Raji (cell line): ENCODE results near the gene SOX5.

Experiments
- POLR2A ChIP-seq: IDR thresholded peaks from 2 replicates; pipeline ENCODE4 v1.6.1; 2011; ENCODE audit warnings: low read depth, low read length, control low read depth; ENCODE audit not compliant: insufficient read depth

Gene SOX5

GRCh38 chr12:23550753-23551152, 398.7 kb downstream of the SOX5 start:
- TF ChIP-seq POLR2A, result no peak

GRCh38 chr12:23548742-23549141, 400.7 kb downstream of the SOX5 start:
- no peak for TF ChIP-seq POLR2A

DNA sequence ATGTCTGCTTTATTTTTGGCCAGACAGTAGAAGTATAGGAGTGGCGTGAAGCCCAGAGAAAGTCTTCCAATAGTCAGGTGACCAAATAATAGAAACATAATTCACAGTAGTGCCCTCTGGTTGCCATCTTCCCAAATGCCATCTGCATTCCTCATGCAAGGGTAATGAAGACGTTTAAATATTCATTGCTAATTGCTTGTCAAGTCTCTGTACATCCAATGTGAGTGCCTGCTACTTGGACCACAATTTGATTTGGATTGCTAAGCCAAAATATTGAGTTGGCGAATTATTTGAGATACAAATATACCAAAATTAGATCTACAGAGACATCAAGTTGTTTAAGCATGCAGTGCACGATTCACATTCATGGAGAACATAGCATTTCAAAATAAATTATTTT, 402.7 kb downstream of the SOX5 start:
- no peak for TF ChIP-seq POLR2A

DNA sequence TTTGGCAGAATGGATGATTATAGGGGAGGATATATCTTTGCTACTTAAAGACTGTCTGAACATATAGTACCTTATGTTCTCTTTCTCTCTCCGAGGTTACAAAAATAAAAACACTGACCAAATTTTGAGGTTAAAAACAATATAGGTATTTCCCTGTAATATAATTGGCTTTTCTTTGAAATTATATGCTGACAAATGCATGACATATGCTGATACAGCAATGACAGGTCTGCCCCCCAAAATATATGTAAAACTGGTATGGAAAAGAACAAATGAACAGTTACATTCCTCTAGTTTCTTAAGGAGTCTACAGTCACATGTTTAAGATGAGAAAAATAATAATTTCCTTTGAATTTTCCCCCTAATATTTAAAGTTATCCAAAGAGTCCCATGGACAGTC, 405.7 kb downstream of the SOX5 start:
- TF ChIP-seq POLR2A, result no peak

DNA sequence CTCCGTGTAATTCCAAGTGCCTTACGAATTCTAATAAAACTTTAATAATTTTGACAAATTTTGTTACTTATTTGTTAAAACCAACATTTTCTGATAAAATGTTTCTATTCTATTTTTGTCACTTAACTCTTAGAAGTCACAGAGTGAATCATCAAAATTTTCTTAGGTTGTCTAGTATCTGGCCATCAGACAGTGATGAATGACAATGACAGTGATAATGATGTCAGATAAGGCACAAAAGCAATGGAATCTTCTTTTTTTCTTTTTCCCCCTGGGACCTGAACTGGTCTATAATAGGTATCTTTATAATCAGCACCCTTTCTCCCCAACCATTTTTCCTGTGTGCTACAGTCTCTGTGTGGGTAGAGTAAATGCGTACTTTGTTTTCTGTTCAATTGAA, 407.3 kb downstream of the SOX5 start:
- TF ChIP-seq POLR2A, result no peak

DNA sequence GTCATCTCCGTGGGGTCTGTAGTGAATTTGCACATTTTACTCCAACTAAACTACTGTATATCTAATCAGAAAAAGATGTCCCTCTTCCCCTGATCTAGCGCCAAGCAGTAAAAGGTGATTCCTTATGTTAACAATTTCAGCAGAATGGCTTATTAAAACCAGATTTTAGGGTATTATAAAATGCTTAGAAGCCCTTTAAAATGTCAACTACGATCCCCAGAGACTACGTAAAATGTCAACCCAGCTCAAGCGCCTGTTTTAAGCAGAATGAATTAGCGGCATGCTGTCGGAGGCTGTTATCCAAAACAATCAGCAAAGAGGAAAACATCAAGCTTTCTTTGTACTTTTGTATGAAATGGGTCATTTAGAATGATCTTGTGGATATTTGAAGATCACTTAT, 408.9 kb downstream of the SOX5 start:
- no peak for TF ChIP-seq POLR2A

DNA sequence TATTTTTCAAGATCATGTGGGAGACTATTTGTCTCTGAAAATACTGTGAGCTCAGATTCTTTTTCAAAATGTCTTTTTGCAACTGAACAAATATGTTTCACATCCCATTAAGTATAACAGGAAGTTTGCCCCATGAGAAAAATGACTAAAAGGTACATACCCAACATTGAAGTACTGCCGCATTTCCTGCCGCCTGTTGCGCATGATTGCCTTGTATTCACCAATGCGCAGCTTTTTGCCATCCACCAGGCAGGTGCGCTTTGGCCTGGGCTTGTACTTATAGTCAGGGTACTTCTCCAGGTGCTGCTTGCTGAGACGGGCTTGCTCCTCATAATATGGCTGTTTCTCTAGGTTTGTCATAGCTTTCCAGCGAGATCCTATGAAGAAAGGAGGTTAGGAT, 413.2 kb downstream of the SOX5 start:
- no peak for TF ChIP-seq POLR2A

DNA sequence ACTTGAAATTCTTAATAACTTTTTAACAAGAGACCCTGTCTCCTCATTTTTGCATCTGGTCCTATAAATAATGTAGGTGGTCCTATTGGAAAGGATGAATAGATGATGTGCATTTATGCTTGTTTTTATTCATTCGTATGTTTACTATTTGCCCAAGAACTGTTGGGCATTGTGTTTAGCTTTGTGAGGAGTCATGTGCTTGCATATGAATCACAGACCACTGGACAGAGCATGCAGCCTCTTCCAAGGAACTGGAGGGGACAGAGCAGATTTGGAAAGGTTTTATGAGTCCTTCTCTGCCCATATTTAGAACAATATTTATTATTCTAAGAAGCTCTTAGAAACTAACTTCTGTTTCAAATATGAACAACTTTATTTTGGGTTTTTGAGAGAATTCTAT, 414.0 kb downstream of the SOX5 start:
- TF ChIP-seq POLR2A, result no peak

- no peak for TF ChIP-seq POLR2A
Observed at GRCh38 chr12:23534196-23534595, 415.3 kb downstream of the SOX5 start.

GRCh38 chr12:23533699-23534098, 415.8 kb downstream of the SOX5 start:
- TF ChIP-seq POLR2A, result no peak

- TF ChIP-seq POLR2A, result no peak
Observed at GRCh38 chr12:23533265-23533664, 416.2 kb downstream of the SOX5 start.

DNA sequence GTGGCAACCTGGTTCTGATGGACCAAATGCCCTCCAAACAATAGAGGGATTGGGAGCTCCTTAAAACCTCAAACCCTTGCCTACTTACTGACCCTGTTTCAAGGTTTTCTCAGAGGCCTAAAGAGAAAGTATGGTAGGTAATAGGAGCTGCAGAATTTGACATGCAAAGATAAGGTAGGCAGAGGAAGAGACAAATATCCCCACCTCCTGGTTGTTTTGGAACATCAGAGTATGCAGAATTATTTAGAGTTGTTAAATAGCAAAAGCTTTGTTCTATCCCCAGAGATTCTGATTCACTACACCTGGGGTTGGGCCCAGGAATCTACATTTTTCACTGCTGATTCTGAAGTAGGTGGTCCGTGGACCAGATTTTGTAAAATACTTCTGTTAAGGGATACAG, 421.2 kb downstream of the SOX5 start:
- no peak for TF ChIP-seq POLR2A

DNA sequence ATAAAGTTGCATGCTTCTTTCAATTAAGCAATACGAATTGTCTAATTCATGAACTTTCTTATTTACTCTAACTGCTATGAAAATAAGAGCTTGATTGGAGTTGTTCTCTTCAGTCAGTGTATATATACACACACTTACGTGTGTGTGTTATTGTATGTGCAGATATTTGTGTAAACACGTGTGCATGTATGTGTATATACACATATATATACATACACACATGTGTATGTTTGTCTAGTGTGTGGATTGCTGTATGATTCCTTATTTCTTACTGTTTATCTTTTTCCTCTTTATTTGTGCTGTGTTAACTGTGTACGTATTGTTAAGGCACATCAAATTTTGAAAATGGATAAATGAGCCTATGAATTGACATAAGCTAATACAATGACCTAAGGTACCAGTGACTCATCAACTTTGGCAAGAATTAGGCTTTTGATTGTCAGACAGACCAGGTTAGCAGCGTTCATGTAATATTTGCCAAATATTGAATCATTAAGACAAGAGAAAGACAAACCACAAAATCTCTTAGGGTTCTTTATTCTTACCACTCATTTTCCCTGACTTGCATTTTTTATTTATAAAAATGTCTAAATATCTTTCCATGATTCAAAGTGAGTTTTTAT, 423.9 kb downstream of the SOX5 start:
- TF ChIP-seq POLR2A, result no peak

DNA sequence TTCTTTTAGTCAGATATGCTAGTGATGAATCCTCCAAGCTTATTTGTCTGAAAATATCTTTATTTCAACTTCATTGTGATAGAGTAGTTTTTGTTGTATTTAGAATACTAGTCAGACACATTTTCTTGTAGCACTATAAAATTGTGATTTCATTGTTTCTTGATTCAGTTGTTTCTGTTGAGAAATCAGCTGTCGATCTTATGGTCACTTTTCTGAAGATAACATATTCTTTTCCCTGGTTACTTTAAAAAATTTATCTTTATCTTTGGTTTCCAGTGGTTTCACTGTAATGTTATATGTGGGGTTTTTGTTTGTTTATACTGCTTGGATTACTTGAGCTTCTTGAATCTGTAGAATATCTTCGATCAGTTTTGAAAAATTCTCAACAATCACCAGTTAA, 426.1 kb downstream of the SOX5 start:
- no peak for TF ChIP-seq POLR2A

GRCh38 chr12:23510484-23510883, 439.0 kb downstream of the SOX5 start:
- TF ChIP-seq POLR2A, result no peak

- TF ChIP-seq POLR2A, result no peak
Observed at GRCh38 chr12:23504641-23505399, 444.6 kb downstream of the SOX5 start.

GRCh38 chr12:23504043-23504442, 445.4 kb downstream of the SOX5 start:
- no peak for TF ChIP-seq POLR2A

- no peak for TF ChIP-seq POLR2A
Observed at GRCh38 chr12:23503544-23503943, 445.9 kb downstream of the SOX5 start.

DNA sequence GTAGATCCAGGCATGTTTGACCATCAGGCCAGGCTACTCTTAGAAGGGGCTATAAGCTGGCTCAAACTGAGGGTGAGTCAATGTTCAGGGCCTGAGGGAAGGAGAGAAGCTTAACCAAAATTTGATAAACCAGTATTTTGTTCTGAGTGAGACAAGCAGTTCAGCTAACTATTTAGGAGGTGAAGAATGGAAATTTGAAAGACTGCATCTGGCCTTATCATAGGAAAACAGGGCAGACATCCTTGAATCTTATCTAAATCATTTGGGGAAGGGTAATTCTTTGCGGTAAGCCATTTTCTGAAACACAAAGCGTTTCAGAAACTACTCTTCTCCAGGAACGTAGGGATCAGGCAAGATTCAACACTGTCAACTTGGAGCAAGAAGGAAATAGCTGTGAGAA, 447.2 kb downstream of the SOX5 start:
- no peak for TF ChIP-seq POLR2A
